Activated CD8-positive, alpha-beta T cell treated with anti-CD3 and anti-CD28 coated beads for 36 hours (primary cell): Measurements from ENCODE around the gene ROMO1. TPM values are rescaled to one million over a fixed set of nuclear protein-coding genes. Genes with fewer than 3 reads are reported as not detected.

Source experiments
- ATAC-seq: fragments of 200-7000 bp; cut with Tn5 transposase; one replicate; pipeline ENCODE4 v1.10.0; 2021; ENCODE audit warnings: mild to moderate bottlenecking, moderate library complexity
- CTCF ChIA-PET: fragments of 350-600 bp; sonication (Branson Sonifier 250); formaldehyde crosslinking; loops from one replicate; lab custom pipeline; 2021; ENCODE audit warnings: antibody characterized with exemption; lab: Charles Lee
- POLR2A ChIA-PET: fragments of 350-600 bp; sonication (Branson Sonifier 250); formaldehyde crosslinking; loops from one replicate; lab custom pipeline; 2021; ENCODE audit warnings: antibody characterized with exemption; lab: Charles Lee
- DNase-seq: peaks from one replicate; pipeline ENCODE4 v3.0.0-alpha.2; 2020
- H3K27ac Mint-ChIP-seq: one replicate; pipeline ENCODE4 v1.8.0; 2021; ENCODE audit warnings: mild to moderate bottlenecking, mixed read lengths
- H3K27me3 Mint-ChIP-seq: one replicate; pipeline ENCODE4 v1.8.0; 2021; ENCODE audit warnings: mixed read lengths
- H3K36me3 Mint-ChIP-seq: one replicate; pipeline ENCODE4 v1.8.0; 2021; ENCODE audit warnings: low read depth, mixed read lengths
- H3K4me1 Mint-ChIP-seq: one replicate; pipeline ENCODE4 v1.8.0; 2021; ENCODE audit warnings: low read depth, mixed read lengths
- H3K4me3 Mint-ChIP-seq: one replicate; pipeline ENCODE4 v1.8.0; 2021; ENCODE audit warnings: mild to moderate bottlenecking, moderate library complexity, mixed read lengths
- H3K9me3 Mint-ChIP-seq: one replicate; pipeline ENCODE4 v1.8.0; 2021; ENCODE audit warnings: mixed read lengths
- CTCF ChIP-seq: fragments of 200-600 bp; IDR thresholded peaks from one replicate; pipeline ENCODE4 v1.8.0; 2022; ENCODE audit warnings: antibody characterized with exemption, mild to moderate bottlenecking
- intact Hi-C: fragments of 100-400 bp; cut with micrococcal nuclease; formaldehyde crosslinking; loops from one replicate; pipeline ENCODE4 v1.10.0; 2022
- total RNA-seq, 2 experiments: library from RNA; stranded (reverse); gene quantifications; one replicate each; pipeline ENCODE4 v1.2.3, GENCODE V29; 2021

ROMO1 gene
- total RNA-seq, 2 experiments from 2014 or later, result 146 to 148 TPM

GRCh38 chr20:35663516-35664465, 35.4 kb upstream of the ROMO1 start:
- POLR2A ChIA-PET, result interaction anchor here (0.6 to 9.1 kb wide), 36 partner anchors 10 to 942 kb away, joined by 3 to 163 read pairs (median 6); partner anchors contain the start of genes CEP250, EIF6, ERGIC3 and NFS1
- intact Hi-C loops, result loop anchor here (5.0 kb wide), 2 partner anchors 46 to 74 kb away; partner anchors contain the start of gene SPAG4
- peak overlapping the region; percentile 93 for H3K4me3 Mint-ChIP-seq
- no peak for TF ChIP-seq CTCF
- peak; percentile 45 for ATAC-seq
- peak; percentile 80 for DNase-seq
- no peaks in the 10 kb centered on the region for H3K9me3 Mint-ChIP-seq
- H3K36me3 Mint-ChIP-seq, result peaks cover 46% of the 10 kb centered on the region
- peak overlapping the region; percentile 99 for H3K27ac Mint-ChIP-seq
- H3K4me1 Mint-ChIP-seq, result peaks cover 38% of the 10 kb centered on the region
- no peaks in the 10 kb centered on the region for H3K27me3 Mint-ChIP-seq
- CTCF ChIA-PET, result interaction anchor here (1.5 to 4.8 kb wide), 3 partner anchors 45 to 291 kb away, joined by 3 to 49 read pairs (median 12); partner anchors contain the start of gene SCAND1

DNA sequence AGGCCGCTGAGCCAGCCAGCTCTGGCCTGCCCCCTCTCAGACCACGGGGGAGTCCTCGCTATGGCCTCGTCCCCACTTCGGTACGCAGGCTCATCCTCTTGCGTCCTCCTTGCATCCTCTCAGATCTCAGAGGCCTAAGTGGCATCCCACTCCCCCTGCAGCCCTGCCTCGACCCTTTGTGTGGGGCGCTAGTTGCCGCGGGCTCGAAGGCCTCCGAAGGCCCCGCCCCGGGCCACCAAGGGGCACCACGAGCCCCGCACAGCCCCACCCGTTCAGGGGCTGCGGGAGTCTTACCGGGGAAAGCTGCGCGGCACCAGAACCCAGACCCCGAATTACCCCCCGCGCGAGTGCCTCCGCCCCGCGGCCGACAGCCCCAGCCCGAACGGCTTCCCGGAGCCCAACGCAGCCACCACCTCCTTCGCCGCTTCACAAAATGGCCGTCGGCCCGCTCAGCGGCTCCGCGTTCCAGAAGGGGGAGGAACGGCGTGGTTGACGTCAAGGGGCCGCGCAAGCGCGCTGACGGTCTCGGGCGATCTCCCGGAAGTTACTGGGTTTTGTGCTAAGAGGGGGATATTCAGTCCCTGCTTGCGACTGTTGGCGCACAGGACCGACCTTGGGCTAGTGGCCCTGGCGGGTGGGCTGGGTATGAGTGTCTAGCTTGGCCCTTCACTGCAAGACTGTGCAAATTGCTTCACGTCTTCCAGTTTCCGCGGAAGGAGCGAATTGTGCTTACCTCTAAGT, 34.6 kb upstream of the ROMO1 start, which contains the start of the genes CPNE1 and RBM12:
CPNE1 (minus strand) TSS at position 435 of the 741 bp plus-strand sequence. CDS start 31,977 bp downstream, outside the sequence.
RBM12 (minus strand) TSS at position 435 of the 741 bp plus-strand sequence. CDS start 9,578 bp downstream, outside the sequence.
- H3K36me3 Mint-ChIP-seq, result peaks cover 45% of the 10 kb centered on the region
- CTCF ChIA-PET, result interaction anchor here (0.5 to 4.8 kb wide), 4 partner anchors 19 to 290 kb away, joined by 3 to 49 read pairs (median 8); partner anchors contain the start of gene SCAND1
- DNase-seq, result peak; percentile 94
- no peaks in the 10 kb centered on the region for H3K9me3 Mint-ChIP-seq
- peak within 1 kb of the TSS; percentile 99 for H3K27ac Mint-ChIP-seq
- H3K27me3 Mint-ChIP-seq, result no peaks in the 10 kb centered on the region
- H3K4me1 Mint-ChIP-seq, result peaks cover 31% of the 10 kb centered on the region
- peak within 1 kb of the TSS; percentile 93 for H3K4me3 Mint-ChIP-seq
- ATAC-seq, result peak; percentile 75
- TF ChIP-seq CTCF, result no peak
- intact Hi-C loops, result loop anchor here (5.0 kb wide), 2 partner anchors 47 to 73 kb away; partner anchors contain the start of gene SPAG4
- POLR2A ChIA-PET, result interaction anchor here (0.8 to 9.1 kb wide), 26 partner anchors 9 to 941 kb away, joined by 3 to 163 read pairs (median 10); partner anchors contain the start of genes CEP250, EIF6, ERGIC3 and NFS1

- ChIA-PET CTCF (interaction anchor here (0.6 to 1.1 kb wide), 4 partner anchors 9 to 522 kb away, joined by 3 read pairs; no protein-coding TSS in a partner anchor), POLR2A (interaction anchor here (0.6 to 3.4 kb wide), 4 partner anchors 8 to 217 kb away, joined by 3 to 20 read pairs (median 10); no protein-coding TSS in a partner anchor)
- peak overlapping the region; percentile 25 for H3K4me3 Mint-ChIP-seq
- H3K36me3 Mint-ChIP-seq, result peaks cover 43% of the 10 kb centered on the region
- TF ChIP-seq CTCF, result no peak
- no peaks in the 10 kb centered on the region for H3K9me3 Mint-ChIP-seq
- ATAC-seq (no peak), DNase-seq (no peak)
- no peaks in the 10 kb centered on the region for H3K27me3 Mint-ChIP-seq
- intact Hi-C loops, result no loop called here
- peaks cover 19% of the 10 kb centered on the region for H3K4me1 Mint-ChIP-seq
- H3K27ac Mint-ChIP-seq, result peak overlapping the region; percentile 35
Measured at GRCh38 chr20:35665949-35666288, 33.3 kb upstream of the ROMO1 start.

DNA sequence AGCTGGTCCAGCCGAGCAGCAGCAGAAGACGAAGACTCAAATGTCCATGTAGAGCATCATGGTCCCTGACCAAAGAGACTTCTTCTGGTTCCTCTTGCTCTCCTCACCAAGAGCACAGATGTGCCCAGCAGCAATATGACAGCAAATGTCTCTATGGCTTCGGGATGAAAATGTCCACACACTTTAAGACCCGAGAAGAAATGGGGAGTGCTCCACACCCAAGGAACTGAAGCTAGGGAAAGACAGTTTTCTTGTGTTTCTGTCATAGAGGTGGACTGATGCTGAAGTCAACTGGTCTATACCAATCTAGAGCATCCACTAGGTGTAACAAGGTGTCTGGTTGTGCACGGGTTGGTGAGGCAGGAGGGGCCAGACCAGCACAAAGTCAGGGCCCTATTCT, 30.0 kb upstream of the ROMO1 start:
- Mint-ChIP-seq H3K9me3 (no peaks in the 10 kb centered on the region), H3K27ac (no peak overlapping the region), H3K4me3 (no peak overlapping the region), H3K36me3 (peaks cover 33% of the 10 kb centered on the region), H3K27me3 (no peaks in the 10 kb centered on the region), H3K4me1 (peaks cover 3% of the 10 kb centered on the region)
- ChIA-PET POLR2A (interaction anchor here (0.7 to 1.5 kb wide), 5 partner anchors 8 to 69 kb away, joined by 3 to 4 read pairs (median 4); no protein-coding TSS in a partner anchor), CTCF (interaction anchor here (2.9 kb wide), 1 partner anchor 50 kb away, joined by 8 read pairs; no protein-coding TSS in a partner anchor)
- ATAC-seq (no peak), DNase-seq (no peak)
- intact Hi-C loops, result no loop called here
- no peak for TF ChIP-seq CTCF
